Measurements from ENCODE around the gene FSTL4. TPM values are rescaled to one million over a fixed set of nuclear protein-coding genes. Genes with fewer than 3 reads are reported as not detected.

Gene FSTL4
- total RNA-seq, 1 experiment from 2014 or later: not detected

GRCh38 chr5:133163839-133164238 is 448.5 kb downstream of the FSTL4 start:
- no peaks in the 10 kb centered on the region for H4K20me1 ChIP-seq (ENCODE audit: insufficient read depth, low read depth, low read length)
- no peaks in the 10 kb centered on the region for H3K36me3 ChIP-seq (ENCODE audit: insufficient read depth, low read length)
- no peaks in the 10 kb centered on the region for H3K4me1 ChIP-seq (ENCODE audit: low read length)
- no peak overlapping the region for H3K9ac ChIP-seq (ENCODE audit: low read length)
- DNase-seq: no peak
- no peak overlapping the region for H3K27ac ChIP-seq (ENCODE audit: low read length)
- no peaks in the 10 kb centered on the region for H3K9me3 ChIP-seq (ENCODE audit: low read length)
- H3K79me2 ChIP-seq (ENCODE audit: low read length): no peaks in the 10 kb centered on the region
- H3K4me2 ChIP-seq (ENCODE audit: low read depth, low read length, poor library complexity, severe bottlenecking): no peak overlapping the region
- H3K4me3 ChIP-seq (ENCODE audit: low read length): no peak overlapping the region
- no peaks in the 10 kb centered on the region for H3K9me2 ChIP-seq (replicated peaks; ENCODE audit: insufficient read depth, low read length)
- no peak overlapping the region for H2AFZ ChIP-seq (ENCODE audit: low read length)
- H3K27me3 ChIP-seq (ENCODE audit: low read length): no peaks in the 10 kb centered on the region

DNA sequence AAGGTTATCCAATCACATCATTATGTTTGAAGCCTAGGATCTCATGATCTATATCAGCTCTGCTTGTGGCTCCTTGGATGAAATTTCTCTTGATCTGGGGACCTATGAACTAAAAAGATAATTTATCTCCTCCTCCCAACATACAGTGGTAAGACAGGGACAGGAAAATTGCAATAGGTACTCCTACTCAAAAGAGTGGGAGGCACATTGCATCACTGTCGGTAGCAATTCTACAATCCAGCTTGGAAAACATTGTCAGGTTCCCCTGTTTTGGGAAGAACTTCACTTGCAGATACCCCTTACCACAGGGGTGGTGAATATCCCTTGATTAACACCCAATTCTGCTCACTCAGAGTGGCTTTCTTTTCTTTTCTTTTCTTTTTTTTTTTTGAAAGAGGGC is 452.8 kb downstream of the FSTL4 start:
- Histone ChIP-seq H3K4me2 (ENCODE audit: low read depth, low read length, poor library complexity, severe bottlenecking) (no peak overlapping the region), H3K9me2 (replicated peaks; ENCODE audit: insufficient read depth, low read length) (no peaks in the 10 kb centered on the region), H3K9me3 (ENCODE audit: low read length) (no peaks in the 10 kb centered on the region), H3K27ac (ENCODE audit: low read length) (no peak overlapping the region), H3K4me3 (ENCODE audit: low read length) (no peak overlapping the region), H3K79me2 (ENCODE audit: low read length) (no peaks in the 10 kb centered on the region), H3K27me3 (ENCODE audit: low read length) (no peaks in the 10 kb centered on the region), H2AFZ (ENCODE audit: low read length) (no peak overlapping the region), H3K36me3 (ENCODE audit: insufficient read depth, low read length) (no peaks in the 10 kb centered on the region), H3K9ac (ENCODE audit: low read length) (no peak overlapping the region), H3K4me1 (ENCODE audit: low read length) (no peaks in the 10 kb centered on the region), H4K20me1 (ENCODE audit: insufficient read depth, low read depth, low read length) (no peaks in the 10 kb centered on the region)
- no peak for DNase-seq

- DNase-seq: no peak
- Histone ChIP-seq H2AFZ (ENCODE audit: low read length) (no peak overlapping the region), H4K20me1 (ENCODE audit: insufficient read depth, low read depth, low read length) (no peaks in the 10 kb centered on the region), H3K4me1 (ENCODE audit: low read length) (peaks cover 4% of the 10 kb centered on the region; the same call in 1 of the 2 replicates), H3K4me3 (ENCODE audit: low read length) (no peak overlapping the region), H3K36me3 (ENCODE audit: insufficient read depth, low read length) (no peaks in the 10 kb centered on the region), H3K27ac (ENCODE audit: low read length) (no peak overlapping the region), H3K9me2 (replicated peaks; ENCODE audit: insufficient read depth, low read length) (no peaks in the 10 kb centered on the region), H3K27me3 (ENCODE audit: low read length) (no peaks in the 10 kb centered on the region), H3K79me2 (ENCODE audit: low read length) (no peaks in the 10 kb centered on the region), H3K9ac (ENCODE audit: low read length) (no peak overlapping the region), H3K4me2 (ENCODE audit: low read depth, low read length, poor library complexity, severe bottlenecking) (no peak overlapping the region), H3K9me3 (ENCODE audit: low read length) (no peaks in the 10 kb centered on the region)
Measured at GRCh38 chr5:133155326-133155969, 456.9 kb downstream of the FSTL4 start.

DNA sequence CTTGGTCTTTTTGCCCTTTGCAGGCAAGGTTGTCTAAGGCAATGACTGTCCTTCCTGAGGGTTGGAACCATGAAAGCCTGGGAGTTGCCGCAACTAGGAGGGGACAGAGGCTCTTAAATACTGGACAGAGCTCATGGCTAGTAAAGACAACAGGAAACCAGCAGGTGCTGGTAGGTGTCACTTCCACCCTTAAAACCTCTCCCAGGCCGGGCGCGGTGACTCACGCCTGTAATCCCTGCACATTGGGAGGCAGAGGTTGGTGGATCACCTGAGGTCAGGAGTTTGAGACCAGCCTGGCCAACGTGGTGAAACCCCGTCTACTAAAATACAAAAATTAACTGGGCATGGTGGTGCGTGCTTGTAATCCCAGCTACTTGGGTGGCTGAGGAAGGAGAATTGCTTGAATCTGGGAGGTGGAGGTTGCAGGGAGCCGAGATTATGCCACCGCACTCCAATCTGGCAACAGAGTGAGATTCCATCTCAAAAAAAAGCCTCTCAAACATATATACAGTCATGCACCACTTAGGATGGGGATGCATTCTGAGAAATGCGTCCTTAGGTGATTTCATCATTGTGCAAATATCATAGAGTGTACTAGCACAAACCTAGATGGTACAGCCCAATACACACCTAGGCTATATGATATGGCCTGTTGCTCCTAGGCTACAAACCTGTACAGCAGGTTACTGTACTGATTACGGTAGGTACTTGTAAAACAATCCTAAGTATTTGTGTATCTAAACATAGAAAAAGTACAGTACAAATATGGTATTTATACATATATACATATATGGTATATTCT is 457.9 kb downstream of the FSTL4 start:
- Histone ChIP-seq H3K4me2 (ENCODE audit: low read depth, low read length, poor library complexity, severe bottlenecking) (no peak overlapping the region), H3K9me3 (ENCODE audit: low read length) (no peaks in the 10 kb centered on the region), H3K36me3 (ENCODE audit: insufficient read depth, low read length) (no peaks in the 10 kb centered on the region), H3K27me3 (ENCODE audit: low read length) (no peaks in the 10 kb centered on the region), H3K27ac (ENCODE audit: low read length) (no peak overlapping the region), H2AFZ (ENCODE audit: low read length) (no peak overlapping the region), H4K20me1 (ENCODE audit: insufficient read depth, low read depth, low read length) (no peaks in the 10 kb centered on the region), H3K9me2 (replicated peaks; ENCODE audit: insufficient read depth, low read length) (no peaks in the 10 kb centered on the region), H3K9ac (ENCODE audit: low read length) (no peak overlapping the region), H3K79me2 (ENCODE audit: low read length) (no peaks in the 10 kb centered on the region), H3K4me3 (ENCODE audit: low read length) (no peak overlapping the region), H3K4me1 (ENCODE audit: low read length) (peaks cover 4% of the 10 kb centered on the region; the same call in 1 of the 2 replicates)
- DNase-seq: no peak

DNA sequence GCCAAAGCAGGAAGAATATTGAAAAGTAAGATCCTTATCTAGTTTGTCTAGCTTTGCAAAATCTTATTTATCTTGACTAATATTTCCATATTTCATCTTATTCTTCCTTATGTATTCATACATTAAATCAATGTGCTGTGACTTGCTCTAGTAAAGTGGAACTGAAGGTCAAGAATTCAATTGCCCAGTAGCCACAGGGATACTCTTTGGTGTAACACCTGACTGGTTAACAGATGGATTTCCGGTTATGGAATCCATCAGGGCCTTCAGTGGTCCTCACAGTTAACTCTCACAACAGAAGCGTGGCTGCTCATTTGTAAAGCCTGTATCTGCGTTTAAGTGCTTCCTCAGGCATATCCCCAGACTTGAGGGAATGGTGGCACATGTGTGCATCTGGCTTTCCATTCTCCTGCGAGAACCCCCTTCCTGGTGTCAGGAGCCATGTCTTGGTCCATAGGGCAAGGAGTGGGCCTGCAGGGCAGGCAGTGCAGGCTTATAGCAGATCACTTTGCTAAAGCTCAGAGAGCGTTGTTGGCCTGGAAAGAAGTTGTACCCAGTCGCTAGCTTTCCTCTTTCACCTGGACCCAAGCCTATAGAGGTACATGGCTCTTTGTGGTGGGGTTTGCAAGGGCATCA is 461.3 kb downstream of the FSTL4 start:
- Histone ChIP-seq H3K9me2 (replicated peaks; ENCODE audit: insufficient read depth, low read length) (no peaks in the 10 kb centered on the region; the same call in 1 of the 2 replicates), H3K9me3 (ENCODE audit: low read length) (no peaks in the 10 kb centered on the region), H3K4me1 (ENCODE audit: low read length) (peaks cover 4% of the 10 kb centered on the region; the same call in 1 of the 2 replicates), H4K20me1 (ENCODE audit: insufficient read depth, low read depth, low read length) (no peaks in the 10 kb centered on the region), H2AFZ (ENCODE audit: low read length) (no peak overlapping the region), H3K9ac (ENCODE audit: low read length) (no peak overlapping the region), H3K4me2 (ENCODE audit: low read depth, low read length, poor library complexity, severe bottlenecking) (no peak overlapping the region), H3K4me3 (ENCODE audit: low read length) (no peak overlapping the region), H3K27ac (ENCODE audit: low read length) (no peak overlapping the region), H3K36me3 (ENCODE audit: insufficient read depth, low read length) (no peaks in the 10 kb centered on the region), H3K79me2 (ENCODE audit: low read length) (no peaks in the 10 kb centered on the region), H3K27me3 (ENCODE audit: low read length) (no peaks in the 10 kb centered on the region)
- DNase-seq: peak; percentile 25

- Histone ChIP-seq H3K27me3 (ENCODE audit: low read length) (no peaks in the 10 kb centered on the region), H3K9ac (ENCODE audit: low read length) (no peak overlapping the region), H3K27ac (ENCODE audit: low read length) (no peak overlapping the region), H3K4me3 (ENCODE audit: low read length) (no peak overlapping the region), H3K9me3 (ENCODE audit: low read length) (no peaks in the 10 kb centered on the region), H4K20me1 (ENCODE audit: insufficient read depth, low read depth, low read length) (no peaks in the 10 kb centered on the region), H3K4me1 (ENCODE audit: low read length) (peaks cover 4% of the 10 kb centered on the region; the same call in 1 of the 2 replicates), H3K36me3 (ENCODE audit: insufficient read depth, low read length) (no peaks in the 10 kb centered on the region), H2AFZ (ENCODE audit: low read length) (no peak overlapping the region), H3K9me2 (replicated peaks; ENCODE audit: insufficient read depth, low read length) (no peaks in the 10 kb centered on the region; the same call in 1 of the 2 replicates), H3K79me2 (ENCODE audit: low read length) (no peaks in the 10 kb centered on the region), H3K4me2 (ENCODE audit: low read depth, low read length, poor library complexity, severe bottlenecking) (no peak overlapping the region)
- DNase-seq: no peak
Measured at GRCh38 chr5:133149345-133149744, 463.0 kb downstream of the FSTL4 start.

DNA sequence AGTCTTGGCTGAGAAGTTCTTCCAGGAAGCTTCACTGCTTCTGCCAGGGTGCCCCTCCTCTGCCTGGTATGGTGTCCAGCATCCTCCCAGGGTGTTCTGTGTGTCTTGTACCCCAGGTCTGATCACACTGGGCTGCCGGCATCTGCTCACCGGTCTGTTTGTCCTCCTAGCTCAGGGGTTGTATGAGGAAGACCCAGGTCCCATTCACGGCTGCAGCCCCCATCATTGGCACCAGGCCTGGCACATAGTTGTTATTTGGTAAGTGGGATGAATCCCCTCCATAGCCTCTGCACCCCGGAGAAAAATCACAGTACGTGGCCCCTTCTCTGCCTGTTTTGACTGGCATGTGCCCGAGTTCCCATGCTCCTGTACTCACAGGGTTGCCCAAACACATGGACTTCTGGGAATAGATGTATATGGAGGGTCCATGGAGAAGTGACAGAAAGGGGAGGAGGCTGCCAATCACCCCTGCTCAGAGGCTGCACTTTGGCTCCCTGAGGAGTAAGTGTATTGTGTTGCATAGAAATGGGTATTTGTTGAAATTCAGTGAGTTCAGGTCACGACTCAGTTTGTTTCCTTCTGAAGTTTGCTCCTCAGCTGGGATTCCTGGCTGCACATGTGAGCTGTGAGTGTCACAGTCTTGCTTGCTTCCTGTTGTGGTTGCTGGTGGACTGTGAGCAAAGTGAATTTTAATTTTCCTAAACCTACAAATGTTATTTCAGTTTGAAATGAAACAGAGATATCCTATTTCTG is 464.4 kb downstream of the FSTL4 start:
- Histone ChIP-seq H3K9me2 (replicated peaks; ENCODE audit: insufficient read depth, low read length) (no peaks in the 10 kb centered on the region; the same call in 1 of the 2 replicates), H3K4me2 (ENCODE audit: low read depth, low read length, poor library complexity, severe bottlenecking) (no peak overlapping the region), H3K9me3 (ENCODE audit: low read length) (no peaks in the 10 kb centered on the region), H3K79me2 (ENCODE audit: low read length) (no peaks in the 10 kb centered on the region), H3K4me3 (ENCODE audit: low read length) (no peak overlapping the region), H4K20me1 (ENCODE audit: insufficient read depth, low read depth, low read length) (no peaks in the 10 kb centered on the region), H3K4me1 (ENCODE audit: low read length) (no peaks in the 10 kb centered on the region), H3K36me3 (ENCODE audit: insufficient read depth, low read length) (no peaks in the 10 kb centered on the region), H3K9ac (ENCODE audit: low read length) (no peak overlapping the region), H3K27me3 (ENCODE audit: low read length) (no peaks in the 10 kb centered on the region), H3K27ac (ENCODE audit: low read length) (no peak overlapping the region), H2AFZ (ENCODE audit: low read length) (no peak overlapping the region)
- DNase-seq: peak; percentile 22

Data from Karpas-422 (cell line).